Activated gamma-delta T cell treated with anti-CD3 and anti-CD28 coated beads, Interleukin-2, amount 50 U/mL, for 16 hours (primary cell): ENCODE results near the gene SIAH2.

Source experiments
- DNase-seq: peaks from one replicate; pipeline ENCODE4 v3.0.0-alpha.2; 2020; ENCODE audit warnings: low read depth

Gene SIAH2

GRCh38 chr3:150747886-150748683 is 14.9 kb downstream of the SIAH2 start:
- DNase-seq: no peak

GRCh38 chr3:150746791-150747590 is 16.0 kb downstream of the SIAH2 start:
- DNase-seq: no peak

- no peak for DNase-seq
Observed at GRCh38 chr3:150745832-150746231, 17.1 kb downstream of the SIAH2 start.

- DNase-seq: no peak
Observed at GRCh38 chr3:150744919-150745211, 18.1 kb downstream of the SIAH2 start.

GRCh38 chr3:150744041-150744918 is 18.7 kb downstream of the SIAH2 start:
- DNase-seq: no peak

- DNase-seq: no peak
Observed at GRCh38 chr3:150743508-150743907, 19.5 kb downstream of the SIAH2 start.

GRCh38 chr3:150742679-150743078 is 20.3 kb downstream of the SIAH2 start:
- no peak for DNase-seq

- DNase-seq: no peak
Observed at GRCh38 chr3:150742141-150742523, 20.8 kb downstream of the SIAH2 start.

GRCh38 chr3:150741497-150742140 is 21.4 kb downstream of the SIAH2 start:
- DNase-seq: no peak

- no peak for DNase-seq
Observed at GRCh38 chr3:150740733-150741496, 22.1 kb downstream of the SIAH2 start.

- DNase-seq: no peak
Observed at GRCh38 chr3:150739877-150740645, 22.9 kb downstream of the SIAH2 start.

- no peak for DNase-seq
Observed at GRCh38 chr3:150739200-150739863, 23.6 kb downstream of the SIAH2 start.

- no peak for DNase-seq
Observed at GRCh38 chr3:150738688-150739087, 24.3 kb downstream of the SIAH2 start.

GRCh38 chr3:150737874-150738679 is 24.9 kb downstream of the SIAH2 start:
- DNase-seq: no peak

GRCh38 chr3:150736903-150737832 is 25.8 kb downstream of the SIAH2 start:
- DNase-seq: no peak

GRCh38 chr3:150736316-150736719 is 26.7 kb downstream of the SIAH2 start:
- no peak for DNase-seq

GRCh38 chr3:150734795-150735119 is 28.2 kb downstream of the SIAH2 start:
- DNase-seq: no peak
